Skeletal muscle cell (primary cell): ENCODE measurements around the gene MTCH2.

Source experiments
- DNase-seq: peaks from one replicate; pipeline ENCODE4 v3.0.0-alpha.2; 2010; ENCODE audit warnings: low read depth
- H3K4me3 ChIP-seq: 2 replicates; pipeline ENCODE4 v1.5.1; 2011; ENCODE audit warnings: low read depth, mild to moderate bottlenecking, control low read depth, low read length, moderate library complexity

Gene MTCH2

GRCh38 chr11:47570651-47571356 is 71.6 kb downstream of the MTCH2 start:
- no peak for DNase-seq
- H3K4me3 ChIP-seq = no peak overlapping the region

GRCh38 chr11:47569646-47570045 is 72.7 kb downstream of the MTCH2 start:
- no peak for DNase-seq
- H3K4me3 ChIP-seq = no peak overlapping the region
